Loucy (cell line): ENCODE measurements around the gene TCF7L2.

ENCODE experiments used
- H2AFZ ChIP-seq: fragments of 200-600 bp; sonication (generic); 2 replicates; pipeline ENCODE4 v1.6.0; 2016; ENCODE audit warnings: antibody characterized with exemption, mild to moderate bottlenecking, low read length, moderate library complexity
- H3F3A ChIP-seq: fragments of 200-600 bp; 2 replicates; pipeline ENCODE4 v1.6.0; 2016; ENCODE audit warnings: antibody characterized with exemption, low read depth, mild to moderate bottlenecking
- H3K27me3 ChIP-seq: fragments of 200-600 bp; sonication (generic); 2 replicates; pipeline ENCODE4 v1.6.1; 2014; ENCODE audit warnings: low read length, mild to moderate bottlenecking; ENCODE audit not compliant: insufficient read depth, poor library complexity, severe bottlenecking
- H3K36me3 ChIP-seq: fragments of 200-600 bp; sonication (generic); 2 replicates; pipeline ENCODE4 v1.6.1; 2016; ENCODE audit warnings: low read length; ENCODE audit not compliant: insufficient read depth
- H3K4me1 ChIP-seq: fragments of 200-600 bp; sonication (generic); 2 replicates; pipeline ENCODE4 v1.5.1; 2014; ENCODE audit warnings: low read length, mild to moderate bottlenecking; ENCODE audit not compliant: insufficient read depth, poor library complexity, severe bottlenecking
- H3K4me2 ChIP-seq: fragments of 200-600 bp; sonication (generic); 2 replicates; pipeline ENCODE4 v1.6.0; 2014; ENCODE audit warnings: antibody characterized with exemption, low read length, low read depth, mild to moderate bottlenecking; ENCODE audit not compliant: poor library complexity, severe bottlenecking
- H3K4me3 ChIP-seq: fragments of 200-600 bp; sonication (generic); 2 replicates; pipeline ENCODE4 v1.5.1; 2014; ENCODE audit warnings: low read length, mild to moderate bottlenecking, mixed read lengths; ENCODE audit not compliant: poor library complexity, severe bottlenecking
- H3K79me2 ChIP-seq: fragments of 200-600 bp; sonication (generic); 2 replicates; pipeline ENCODE4 v1.6.1; 2014; ENCODE audit warnings: low read length; ENCODE audit not compliant: insufficient read depth
- H3K9ac ChIP-seq: fragments of 200-600 bp; sonication (generic); 2 replicates; pipeline ENCODE4 v1.6.0; 2014; ENCODE audit warnings: mild to moderate bottlenecking, low read depth, low read length, moderate library complexity; ENCODE audit not compliant: poor library complexity, severe bottlenecking
- H3K9me2 ChIP-seq: fragments of 200-600 bp; sonication (generic); replicated peaks from 2 replicates; pipeline ENCODE4 v1.6.1; 2016; ENCODE audit warnings: low read depth, low read length, mixed read lengths
- H3K9me3 ChIP-seq: fragments of 200-600 bp; sonication (generic); 2 replicates; pipeline ENCODE4 v1.6.1; 2014; ENCODE audit warnings: mild to moderate bottlenecking, antibody characterized with exemption, low read length, low read depth; ENCODE audit not compliant: insufficient read depth
- H4K20me1 ChIP-seq: fragments of 200-600 bp; sonication (generic); 2 replicates; pipeline ENCODE4 v1.6.0; 2014; ENCODE audit warnings: antibody characterized with exemption, low read length, mild to moderate bottlenecking; ENCODE audit not compliant: insufficient read depth, poor library complexity, severe bottlenecking
- CTCF ChIP-seq: fragments of 200-600 bp; sonication (generic); conservative IDR thresholded peaks from 2 replicates; pipeline ENCODE4 v1.5.1; 2014; ENCODE audit warnings: mild to moderate bottlenecking, antibody characterized with exemption, low read length
- EZH2phosphoT487 ChIP-seq: fragments of 200-600 bp; IDR thresholded peaks from 2 replicates; pipeline ENCODE4 v1.6.1; 2018; ENCODE audit warnings: antibody characterized with exemption, mild to moderate bottlenecking, moderate library complexity, borderline replicate concordance

TCF7L2 gene

GRCh38 chr10:113176652-113177155 is 226.7 kb downstream of the TCF7L2 start:
- Histone ChIP-seq H3K36me3 (no peaks in the 10 kb centered on the region), H3K9me3 (no peaks in the 10 kb centered on the region), H4K20me1 (no peaks in the 10 kb centered on the region), H2AFZ (no peak overlapping the region), H3F3A (no peaks in the 10 kb centered on the region), H3K27me3 (no peaks in the 10 kb centered on the region), H3K4me3 (no peak overlapping the region), H3K9ac (no peak overlapping the region), H3K4me1 (no peaks in the 10 kb centered on the region), H3K4me2 (no peak overlapping the region), H3K79me2 (no peaks in the 10 kb centered on the region), H3K9me2 (no peaks in the 10 kb centered on the region)
- no peak for TF ChIP-seq EZH2phosphoT487
- TF ChIP-seq CTCF: no peak

- Histone ChIP-seq H3K9me3 (no peaks in the 10 kb centered on the region), H3K27me3 (no peaks in the 10 kb centered on the region), H3K9me2 (no peaks in the 10 kb centered on the region), H3K79me2 (no peaks in the 10 kb centered on the region), H2AFZ (no peak overlapping the region), H3K4me2 (no peak overlapping the region), H3K36me3 (no peaks in the 10 kb centered on the region), H3K4me1 (no peaks in the 10 kb centered on the region), H3K9ac (no peak overlapping the region), H3F3A (no peaks in the 10 kb centered on the region), H3K4me3 (no peak overlapping the region), H4K20me1 (no peaks in the 10 kb centered on the region)
- no peak for TF ChIP-seq CTCF
Observed at GRCh38 chr10:113177156-113177935, 227.3 kb downstream of the TCF7L2 start.

GRCh38 chr10:113177936-113178335 is 227.9 kb downstream of the TCF7L2 start:
- Histone ChIP-seq H2AFZ (no peak overlapping the region), H3K27me3 (no peaks in the 10 kb centered on the region), H3K36me3 (no peaks in the 10 kb centered on the region), H4K20me1 (no peaks in the 10 kb centered on the region), H3K4me2 (no peak overlapping the region), H3K4me3 (no peak overlapping the region), H3K9ac (no peak overlapping the region), H3K79me2 (no peaks in the 10 kb centered on the region), H3K9me3 (no peaks in the 10 kb centered on the region), H3F3A (no peaks in the 10 kb centered on the region), H3K4me1 (no peaks in the 10 kb centered on the region), H3K9me2 (no peaks in the 10 kb centered on the region)
- TF ChIP-seq CTCF: no peak
- TF ChIP-seq EZH2phosphoT487: no peak
